ENCODE results near the gene MMAB.

MMAB gene

GRCh38 chr12:109533487-109533740, 39.9 kb downstream of the MMAB start:
- Histone ChIP-seq H3K9me3 (no peaks in the 10 kb centered on the region), H3K36me3 (peaks cover 75 to 99% (median 76%) of the 10 kb centered on the region in 3 donors), H3K27ac (no peak overlapping the region), H3K4me1 (no peaks in the 10 kb centered on the region), H3K4me3 (no peak overlapping the region), H3K27me3 (no peaks in the 10 kb centered on the region)
- intact Hi-C loops (cut with DNase I; ENCODE audit: low total_unique reads): no loop called here
- TF ChIP-seq, protein P1, sequence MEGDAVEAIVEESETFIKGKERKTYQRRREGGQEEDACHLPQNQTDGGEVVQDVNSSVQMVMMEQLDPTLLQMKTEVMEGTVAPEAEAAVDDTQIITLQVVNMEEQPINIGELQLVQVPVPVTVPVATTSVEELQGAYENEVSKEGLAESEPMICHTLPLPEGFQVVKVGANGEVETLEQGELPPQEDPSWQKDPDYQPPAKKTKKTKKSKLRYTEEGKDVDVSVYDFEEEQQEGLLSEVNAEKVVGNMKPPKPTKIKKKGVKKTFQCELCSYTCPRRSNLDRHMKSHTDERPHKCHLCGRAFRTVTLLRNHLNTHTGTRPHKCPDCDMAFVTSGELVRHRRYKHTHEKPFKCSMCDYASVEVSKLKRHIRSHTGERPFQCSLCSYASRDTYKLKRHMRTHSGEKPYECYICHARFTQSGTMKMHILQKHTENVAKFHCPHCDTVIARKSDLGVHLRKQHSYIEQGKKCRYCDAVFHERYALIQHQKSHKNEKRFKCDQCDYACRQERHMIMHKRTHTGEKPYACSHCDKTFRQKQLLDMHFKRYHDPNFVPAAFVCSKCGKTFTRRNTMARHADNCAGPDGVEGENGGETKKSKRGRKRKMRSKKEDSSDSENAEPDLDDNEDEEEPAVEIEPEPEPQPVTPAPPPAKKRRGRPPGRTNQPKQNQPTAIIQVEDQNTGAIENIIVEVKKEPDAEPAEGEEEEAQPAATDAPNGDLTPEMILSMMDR (IDR thresholded peaks at IDR 0.05): no peak
- no peak for DNase-seq

- no peaks in the 10 kb centered on the region for H3K27me3 ChIP-seq
- H3K4me1 ChIP-seq: no peaks in the 10 kb centered on the region
- no peaks in the 10 kb centered on the region for H3K9me3 ChIP-seq
- TF ChIP-seq, protein P1 (IDR thresholded peaks at IDR 0.05): no peak
- intact Hi-C loops (cut with DNase I; ENCODE audit: low total_unique reads): no loop called here
- H3K27ac ChIP-seq: no peak overlapping the region
- peaks cover 70 to 99% (median 80%) of the 10 kb centered on the region in 3 donors for H3K36me3 ChIP-seq
- no peak for DNase-seq
- no peak overlapping the region for H3K4me3 ChIP-seq
Observed at GRCh38 chr12:109532721-109533486, 40.4 kb downstream of the MMAB start.

DNA sequence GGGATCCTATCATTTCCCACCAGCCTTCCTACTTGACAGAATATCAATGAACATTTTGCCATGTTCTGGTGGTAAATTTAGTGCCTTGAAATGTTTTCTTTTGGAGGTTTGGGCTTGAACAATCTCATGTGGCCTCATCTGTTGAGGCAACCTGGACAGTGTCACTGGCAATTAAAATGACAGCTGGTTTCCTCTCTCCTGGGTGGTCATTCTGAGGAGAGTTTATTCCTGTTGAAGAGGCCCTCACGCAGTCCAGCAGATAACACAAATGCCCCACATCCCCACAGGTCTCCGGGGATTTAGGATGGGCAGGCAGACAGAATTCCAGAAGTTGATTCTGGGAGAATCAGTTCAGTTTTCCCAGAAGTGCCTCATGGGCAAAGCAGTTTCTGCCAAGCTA, 41.9 kb downstream of the MMAB start:
- DNase-seq: no peak
- H3K4me3 ChIP-seq: no peak overlapping the region
- H3K9me3 ChIP-seq: no peaks in the 10 kb centered on the region
- no peak overlapping the region for H3K27ac ChIP-seq
- intact Hi-C loops (cut with DNase I; ENCODE audit: low total_unique reads): no loop called here
- H3K27me3 ChIP-seq: no peaks in the 10 kb centered on the region
- TF ChIP-seq, protein P1 (IDR thresholded peaks at IDR 0.05): no peak
- H3K36me3 ChIP-seq: peaks cover 77 to 100% (median 82%) of the 10 kb centered on the region in 3 donors
- H3K4me1 ChIP-seq: no peaks in the 10 kb centered on the region

- intact Hi-C loops (cut with DNase I; ENCODE audit: low total_unique reads): loop anchor here (10.0 kb wide), 1 partner anchor 245 kb away; no protein-coding TSS in a partner anchor
- Histone ChIP-seq H3K4me3 (no peak overlapping the region), H3K27ac (no peak overlapping the region), H3K9me3 (no peaks in the 10 kb centered on the region), H3K27me3 (no peaks in the 10 kb centered on the region), H3K36me3 (peaks cover 76 to 100% (median 89%) of the 10 kb centered on the region in 3 donors), H3K4me1 (no peaks in the 10 kb centered on the region)
- TF ChIP-seq, protein P1 (IDR thresholded peaks at IDR 0.05): no peak
- no peak for DNase-seq
Observed at GRCh38 chr12:109529691-109530640, 43.3 kb downstream of the MMAB start.

DNA sequence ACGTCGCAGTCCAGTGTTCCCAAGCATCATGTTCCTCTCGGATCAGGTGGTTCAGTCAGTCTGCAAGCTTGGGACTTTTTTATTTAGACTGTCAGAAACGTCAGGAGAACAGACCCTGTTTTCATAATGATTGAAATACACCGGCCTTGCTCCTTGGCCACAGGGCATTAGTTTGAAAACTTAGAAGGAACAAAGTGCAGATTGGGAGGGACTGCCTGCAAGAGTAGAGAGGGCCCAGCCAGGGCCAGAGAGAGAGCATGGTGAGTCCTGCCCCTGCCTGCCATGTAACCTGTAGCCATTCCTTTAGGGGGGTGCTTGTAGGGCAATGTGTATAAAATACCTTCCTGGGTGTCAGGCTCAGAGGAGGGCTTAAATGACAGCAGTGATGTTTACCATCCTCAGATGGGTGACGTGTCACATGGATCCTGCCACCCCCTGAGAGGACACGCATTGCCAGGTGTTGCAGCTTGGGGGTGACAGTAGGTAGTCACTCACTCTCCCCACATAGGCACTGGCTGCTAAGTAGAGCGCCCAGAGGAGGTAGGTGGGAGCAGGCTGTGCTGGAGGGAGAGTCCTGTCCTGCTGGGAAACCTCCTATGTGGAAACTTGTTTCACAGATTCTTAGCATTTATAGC, 45.7 kb downstream of the MMAB start:
- H3K9me3 ChIP-seq: no peaks in the 10 kb centered on the region
- no peaks in the 10 kb centered on the region for H3K27me3 ChIP-seq
- H3K27ac ChIP-seq: no peak overlapping the region
- DNase-seq: no peak
- no peak overlapping the region for H3K4me3 ChIP-seq
- H3K4me1 ChIP-seq: no peaks in the 10 kb centered on the region
- intact Hi-C loops (cut with DNase I; ENCODE audit: low total_unique reads): loop anchor here (10.0 kb wide), 1 partner anchor 247 kb away; no protein-coding TSS in a partner anchor
- peaks cover 80 to 100% (median 92%) of the 10 kb centered on the region in 3 donors for H3K36me3 ChIP-seq
- TF ChIP-seq, protein P1 (IDR thresholded peaks at IDR 0.05): no peak

Measured in tibial artery (tissue), 4 donors.